ENCODE results near the gene DHTKD1. TPM values are rescaled to one million over a fixed set of nuclear protein-coding genes. Genes with fewer than 3 reads are reported as not detected.

Gene DHTKD1
- polyA plus RNA-seq, 1 of the 3 experiments (the other 2 are of a cell fraction): 17.7 TPM

DNA sequence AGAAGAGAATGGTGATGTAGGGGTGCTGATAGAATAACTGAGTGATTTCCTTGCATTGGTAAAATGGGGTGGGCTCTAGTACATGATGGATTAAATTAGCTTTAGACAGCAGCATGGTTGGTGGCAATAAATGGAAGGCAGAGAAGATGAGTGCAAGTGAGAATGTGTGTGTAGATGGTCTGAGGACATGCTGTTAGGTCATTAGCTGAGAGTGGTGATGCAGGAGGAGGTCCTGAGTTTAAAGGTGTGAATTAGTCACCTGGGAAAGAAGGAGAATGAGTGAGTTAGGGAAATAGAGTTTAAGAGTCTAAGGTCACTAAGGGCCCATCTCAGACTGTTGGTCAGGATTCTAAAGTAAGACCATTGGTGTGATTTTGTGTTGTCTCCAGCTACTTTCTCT lies 42.8 kb downstream of the DHTKD1 start (continued):
- TF ChIP-seq, protein P1, sequence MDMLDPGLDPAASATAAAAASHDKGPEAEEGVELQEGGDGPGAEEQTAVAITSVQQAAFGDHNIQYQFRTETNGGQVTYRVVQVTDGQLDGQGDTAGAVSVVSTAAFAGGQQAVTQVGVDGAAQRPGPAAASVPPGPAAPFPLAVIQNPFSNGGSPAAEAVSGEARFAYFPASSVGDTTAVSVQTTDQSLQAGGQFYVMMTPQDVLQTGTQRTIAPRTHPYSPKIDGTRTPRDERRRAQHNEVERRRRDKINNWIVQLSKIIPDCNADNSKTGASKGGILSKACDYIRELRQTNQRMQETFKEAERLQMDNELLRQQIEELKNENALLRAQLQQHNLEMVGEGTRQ (IDR thresholded peaks at IDR 0.05; ENCODE audit: borderline replicate concordance, low read depth, low read length): no peak
- TF ChIP-seq SIN3A (IDR thresholded peaks at IDR 0.05; ENCODE audit: borderline replicate concordance, low read depth, low read length): no peak
- TF ChIP-seq RXRA (IDR thresholded peaks at IDR 0.05; ENCODE audit: borderline replicate concordance, low read depth): no peak
- no peak for TF ChIP-seq SMC3 (IDR thresholded peaks at IDR 0.05; ENCODE audit: low read depth, low read length)
- TF ChIP-seq RCOR1 (IDR thresholded peaks at IDR 0.05; ENCODE audit: low read length): no peak
- no peak for TF ChIP-seq CTCF (IDR thresholded peaks at IDR 0.05)
- TF ChIP-seq TCF12 (IDR thresholded peaks at IDR 0.05): no peak
- no peak for TF ChIP-seq TAF1 (IDR thresholded peaks at IDR 0.05; ENCODE audit: borderline replicate concordance, low read depth, low read length)

GRCh38 chr10:12113627-12114026 lies 44.9 kb downstream of the DHTKD1 start:
- Histone ChIP-seq H3K9ac (no peak overlapping the region), H3K79me2 (ENCODE audit: insufficient read depth) (no peaks in the 10 kb centered on the region), H2AFZ (ENCODE audit: low read depth) (no peak overlapping the region), H3K27ac (ENCODE audit: low read depth in 2 of 2, low read length in 1 of 2) (no peak overlapping the region), H3K4me1 (ENCODE audit: control insufficient read depth in 1 of 2, insufficient read depth in 2 of 2, low read depth in 1 of 2, low read length in 1 of 2) (no peaks in the 10 kb centered on the region), H3F3A (replicated peaks; ENCODE audit: insufficient read depth) (no peaks in the 10 kb centered on the region), H3K36me3 (replicated peaks in 1 of 2; ENCODE audit: control insufficient read depth in 1 of 2, insufficient read depth in 2 of 2, low read length in 1 of 2) (peaks cover 0 to 17% of the 10 kb centered on the region in 2 experiments), H3K9me2 (no peaks in the 10 kb centered on the region), H3K9me3 (no peaks in the 10 kb centered on the region), H4K20me1 (ENCODE audit: insufficient read depth) (no peaks in the 10 kb centered on the region), H3K27me3 (ENCODE audit: insufficient read depth) (no peaks in the 10 kb centered on the region), H3K4me3 (ENCODE audit: low read depth in 2 of 2, low read length in 1 of 2) (no peak overlapping the region), H3K4me2 (no peak overlapping the region)
- no peak for DNase-seq
- 98% methylated on average over 2 of the region's 2 CpGs for WGBS (ENCODE audit: low lambda C conversion rate)
- POLR2A ChIA-PET: no interaction called here
- CTCF ChIA-PET: no interaction called here
- TF ChIP-seq, protein P1 (IDR thresholded peaks at IDR 0.05; ENCODE audit: borderline replicate concordance, low read depth, low read length): no peak
- TF ChIP-seq TEAD4 (IDR thresholded peaks at IDR 0.05; ENCODE audit: borderline replicate concordance, insufficient read depth) (no peak), MEF2A (IDR thresholded peaks at IDR 0.05; ENCODE audit: borderline replicate concordance, low read depth) (no peak), EP300 (IDR thresholded peaks at IDR 0.05; ENCODE audit: borderline replicate concordance in 1 of 2, low read depth in 1 of 2, low read length in 1 of 2) (no peak), SMC3 (IDR thresholded peaks at IDR 0.05; ENCODE audit: low read depth, low read length) (no peak), SIN3A (IDR thresholded peaks at IDR 0.05; ENCODE audit: borderline replicate concordance, low read depth, low read length) (no peak), MXI1 (IDR thresholded peaks at IDR 0.05; ENCODE audit: low read depth, low read length) (no peak), USF1 (IDR thresholded peaks at IDR 0.05; ENCODE audit: borderline replicate concordance, low read depth) (no peak), POLR2AphosphoS5 (IDR thresholded peaks at IDR 0.05; ENCODE audit: low read depth, low read length) (no peak), ZBTB33 (IDR thresholded peaks at IDR 0.05; ENCODE audit: borderline replicate concordance, low read depth) (no peak)
- TF ChIP-seq, protein P2, sequence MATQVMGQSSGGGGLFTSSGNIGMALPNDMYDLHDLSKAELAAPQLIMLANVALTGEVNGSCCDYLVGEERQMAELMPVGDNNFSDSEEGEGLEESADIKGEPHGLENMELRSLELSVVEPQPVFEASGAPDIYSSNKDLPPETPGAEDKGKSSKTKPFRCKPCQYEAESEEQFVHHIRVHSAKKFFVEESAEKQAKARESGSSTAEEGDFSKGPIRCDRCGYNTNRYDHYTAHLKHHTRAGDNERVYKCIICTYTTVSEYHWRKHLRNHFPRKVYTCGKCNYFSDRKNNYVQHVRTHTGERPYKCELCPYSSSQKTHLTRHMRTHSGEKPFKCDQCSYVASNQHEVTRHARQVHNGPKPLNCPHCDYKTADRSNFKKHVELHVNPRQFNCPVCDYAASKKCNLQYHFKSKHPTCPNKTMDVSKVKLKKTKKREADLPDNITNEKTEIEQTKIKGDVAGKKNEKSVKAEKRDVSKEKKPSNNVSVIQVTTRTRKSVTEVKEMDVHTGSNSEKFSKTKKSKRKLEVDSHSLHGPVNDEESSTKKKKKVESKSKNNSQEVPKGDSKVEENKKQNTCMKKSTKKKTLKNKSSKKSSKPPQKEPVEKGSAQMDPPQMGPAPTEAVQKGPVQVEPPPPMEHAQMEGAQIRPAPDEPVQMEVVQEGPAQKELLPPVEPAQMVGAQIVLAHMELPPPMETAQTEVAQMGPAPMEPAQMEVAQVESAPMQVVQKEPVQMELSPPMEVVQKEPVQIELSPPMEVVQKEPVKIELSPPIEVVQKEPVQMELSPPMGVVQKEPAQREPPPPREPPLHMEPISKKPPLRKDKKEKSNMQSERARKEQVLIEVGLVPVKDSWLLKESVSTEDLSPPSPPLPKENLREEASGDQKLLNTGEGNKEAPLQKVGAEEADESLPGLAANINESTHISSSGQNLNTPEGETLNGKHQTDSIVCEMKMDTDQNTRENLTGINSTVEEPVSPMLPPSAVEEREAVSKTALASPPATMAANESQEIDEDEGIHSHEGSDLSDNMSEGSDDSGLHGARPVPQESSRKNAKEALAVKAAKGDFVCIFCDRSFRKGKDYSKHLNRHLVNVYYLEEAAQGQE (IDR thresholded peaks at IDR 0.05; ENCODE audit: low read depth, low read length): no peak
- TF ChIP-seq, protein P3, sequence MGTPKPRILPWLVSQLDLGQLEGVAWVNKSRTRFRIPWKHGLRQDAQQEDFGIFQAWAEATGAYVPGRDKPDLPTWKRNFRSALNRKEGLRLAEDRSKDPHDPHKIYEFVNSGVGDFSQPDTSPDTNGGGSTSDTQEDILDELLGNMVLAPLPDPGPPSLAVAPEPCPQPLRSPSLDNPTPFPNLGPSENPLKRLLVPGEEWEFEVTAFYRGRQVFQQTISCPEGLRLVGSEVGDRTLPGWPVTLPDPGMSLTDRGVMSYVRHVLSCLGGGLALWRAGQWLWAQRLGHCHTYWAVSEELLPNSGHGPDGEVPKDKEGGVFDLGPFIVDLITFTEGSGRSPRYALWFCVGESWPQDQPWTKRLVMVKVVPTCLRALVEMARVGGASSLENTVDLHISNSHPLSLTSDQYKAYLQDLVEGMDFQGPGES (IDR thresholded peaks at IDR 0.05; ENCODE audit: low read depth, low read length): no peak
- TF ChIP-seq, protein P4, sequence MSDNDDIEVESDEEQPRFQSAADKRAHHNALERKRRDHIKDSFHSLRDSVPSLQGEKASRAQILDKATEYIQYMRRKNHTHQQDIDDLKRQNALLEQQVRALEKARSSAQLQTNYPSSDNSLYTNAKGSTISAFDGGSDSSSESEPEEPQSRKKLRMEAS (IDR thresholded peaks at IDR 0.05; ENCODE audit: low read depth): no peak
